Stimulated activated CD4-positive, alpha-beta T cell treated with anti-CD3 and anti-CD28 coated beads, Interleukin-15, amount 100 ng/mL, for 48 hours (primary cell): Measurements from ENCODE around the gene SPSB4.
"Not testable (repeated sequence)": the region's sequence is repeated elsewhere in the genome, so short reads cannot be mapped to it uniquely, and the experiment has no call there.

Experiments used
- DNase-seq, 2 donors: peaks; one replicate each; pipeline ENCODE4 v3.0.0-alpha.2; 2020; ENCODE audit warnings: low read depth in 2 of 2

The SPSB4 gene

DNA sequence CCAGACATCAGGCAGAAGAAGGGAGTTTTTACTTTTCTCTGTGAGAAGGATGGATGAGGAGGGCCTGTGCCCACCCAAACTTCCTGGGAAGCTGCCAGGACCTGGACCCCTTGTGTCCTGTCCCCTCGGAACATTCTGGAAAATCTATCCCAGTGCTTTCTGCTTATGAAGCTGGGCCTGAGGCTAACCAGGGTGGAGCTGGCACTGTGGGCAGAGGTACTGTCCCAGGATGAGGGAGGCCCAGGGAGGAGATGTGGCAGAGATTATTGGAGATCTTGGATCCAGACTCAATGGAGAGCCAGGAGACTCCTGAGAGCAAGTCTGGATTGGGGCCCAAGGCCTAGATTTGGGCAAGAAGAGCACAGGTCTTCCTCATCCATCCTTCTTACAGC is 44.4 kb downstream of the SPSB4 start:
- no peak for DNase-seq

DNA sequence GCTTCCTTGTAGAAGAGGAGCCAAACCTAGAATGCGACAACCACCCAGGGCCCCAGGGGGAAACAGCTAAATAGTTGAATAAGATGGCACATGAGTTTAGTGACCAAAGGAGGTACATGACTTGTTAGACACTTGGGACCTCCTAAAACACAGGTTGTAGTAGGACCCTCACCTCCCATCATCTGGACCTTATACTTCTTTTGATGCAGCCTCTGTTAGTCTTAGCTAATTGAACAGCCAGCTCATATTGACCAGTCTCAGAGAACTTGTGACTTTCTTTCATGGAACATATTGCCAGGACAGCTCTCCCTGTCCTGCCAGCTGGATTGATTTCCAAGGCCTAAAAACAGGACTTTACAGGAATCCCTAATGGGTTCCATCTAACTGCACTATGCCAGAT is 45.0 kb downstream of the SPSB4 start:
- no peak for DNase-seq

DNA sequence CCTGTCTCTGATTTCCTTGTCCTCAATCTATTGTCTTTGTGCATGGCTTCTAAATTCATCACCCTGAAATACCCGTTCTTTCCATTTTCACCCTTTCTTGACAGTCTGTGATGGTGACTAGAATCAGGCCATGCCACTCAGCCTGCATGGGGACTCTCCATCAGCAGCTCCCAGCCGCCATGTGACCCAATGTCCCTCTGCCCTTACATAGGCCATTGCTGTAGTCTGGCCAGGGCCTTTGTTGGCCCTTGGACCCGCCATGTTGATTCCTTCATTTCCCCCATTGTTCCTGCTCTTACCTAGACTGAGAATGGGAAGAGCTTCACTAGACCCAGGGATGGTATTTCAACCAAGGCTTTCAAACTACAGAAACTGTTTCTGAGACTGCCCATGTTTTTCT is 45.8 kb downstream of the SPSB4 start:
- DNase-seq = no peak

DNA sequence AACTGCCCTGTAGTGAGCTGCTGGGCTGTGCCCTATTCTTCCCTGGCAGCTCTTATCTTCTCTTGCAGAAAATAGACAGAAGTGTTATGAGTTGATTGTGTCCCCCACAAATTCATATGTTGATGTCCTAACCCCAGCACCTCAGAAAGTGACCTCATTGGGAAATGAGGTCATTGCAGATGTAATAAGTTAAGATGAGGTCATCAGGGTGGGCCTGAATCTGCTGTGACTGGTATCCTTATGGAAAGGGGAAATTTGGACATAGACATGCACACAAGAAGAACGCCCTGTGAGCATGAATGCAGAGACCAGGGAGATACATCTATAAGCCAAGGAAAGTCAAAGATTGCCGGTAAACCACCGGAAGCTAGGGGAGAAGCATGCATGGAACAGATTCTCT is 49.0 kb downstream of the SPSB4 start:
- DNase-seq = no peak

DNA sequence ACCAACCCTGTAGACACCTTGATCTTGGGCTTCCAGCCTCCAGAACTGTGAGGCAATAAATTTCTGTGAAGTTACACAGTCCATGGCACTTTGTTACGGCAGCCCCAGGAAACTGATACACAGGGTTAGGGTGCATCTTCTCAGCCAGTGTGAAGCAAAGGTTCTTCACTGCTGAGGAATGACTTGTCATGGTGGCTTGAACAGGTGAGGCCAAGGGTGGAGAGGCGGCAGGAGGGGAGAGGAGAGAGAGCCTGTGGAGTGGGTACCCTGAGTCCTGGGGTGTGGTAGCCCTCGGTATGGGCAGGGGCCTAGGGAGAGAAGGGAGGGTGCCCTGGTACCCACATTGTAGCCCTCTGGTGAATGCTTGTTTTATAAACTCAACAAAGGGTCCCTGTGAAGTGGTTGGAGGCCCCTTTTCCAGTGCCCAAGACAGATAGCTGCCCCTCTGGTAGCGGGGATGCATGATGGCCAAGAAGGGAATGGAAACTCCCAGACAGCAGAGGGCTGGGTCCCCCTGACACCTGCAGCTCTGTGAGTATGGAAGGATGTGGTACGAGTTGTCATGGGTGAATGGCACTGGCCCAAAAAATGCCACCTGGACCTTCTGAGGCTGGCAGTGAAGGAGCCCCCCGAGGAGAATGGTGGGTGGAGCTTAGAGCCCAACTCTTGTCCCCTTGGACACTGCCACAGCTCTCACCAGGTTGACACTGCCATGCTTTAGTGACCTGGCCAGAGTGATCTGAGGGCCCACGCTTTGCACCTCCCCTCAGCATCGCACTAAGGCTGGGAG is 49.6 kb downstream of the SPSB4 start:
- DNase-seq = no peak

DNA sequence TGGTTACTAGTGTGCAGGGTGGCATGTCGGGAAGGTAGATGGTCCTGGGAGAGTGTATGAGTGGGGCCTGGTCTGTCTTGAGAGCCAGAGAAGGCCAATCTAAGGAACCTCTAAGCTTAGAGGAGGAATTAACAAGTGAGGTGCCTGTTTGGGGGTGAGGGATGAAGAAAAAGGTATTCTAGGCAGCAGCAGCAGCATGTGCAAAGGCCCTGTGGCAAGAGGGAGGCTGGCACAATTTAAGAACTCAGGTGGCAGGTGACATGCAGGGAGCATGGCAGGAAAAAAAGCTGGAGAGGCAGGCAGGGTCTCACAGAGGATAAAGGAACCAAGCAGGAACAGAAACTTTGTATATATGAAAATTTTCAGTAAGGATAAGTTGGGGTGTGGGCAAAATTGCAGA is 51.2 kb downstream of the SPSB4 start:
- DNase-seq = no peak

DNA sequence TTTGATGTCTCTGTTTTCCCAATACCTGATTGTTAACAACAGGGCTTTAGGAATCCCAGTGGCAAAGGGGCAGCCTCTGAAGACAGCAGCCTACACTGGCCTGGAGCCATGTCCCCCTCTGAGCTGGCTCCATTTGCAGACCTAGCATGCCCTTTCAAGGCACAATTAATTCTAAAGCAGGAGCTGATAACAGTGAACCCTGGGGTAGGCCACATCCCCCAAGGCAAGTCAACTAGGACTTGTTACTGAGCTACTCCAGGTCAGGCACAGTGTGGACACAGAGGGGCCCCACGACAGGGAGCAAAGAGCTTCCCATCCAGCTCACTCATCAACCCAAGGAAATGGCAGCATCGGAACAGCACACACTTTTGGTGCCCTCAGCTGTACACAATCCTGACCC is 51.9 kb downstream of the SPSB4 start:
- DNase-seq = no peak

DNA sequence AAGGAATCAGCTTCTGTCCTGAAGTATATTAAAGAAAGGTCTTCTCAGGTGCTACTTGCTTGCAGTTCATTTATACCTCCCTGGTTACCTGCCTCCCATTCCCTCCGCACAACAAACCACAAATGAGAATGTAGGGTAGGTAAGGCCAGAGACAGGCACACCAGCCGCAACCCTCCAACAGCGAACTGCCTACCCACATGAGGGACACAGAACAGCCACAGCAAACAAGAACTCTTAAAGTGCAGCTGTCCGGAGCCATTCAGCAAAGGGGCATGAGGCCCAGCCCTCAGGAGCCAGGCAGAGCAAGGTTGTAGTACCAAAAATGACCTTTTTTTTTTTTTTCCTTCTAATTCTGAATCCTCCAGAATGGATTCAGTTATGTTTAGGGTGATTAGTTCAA is 52.4 kb downstream of the SPSB4 start:
- DNase-seq = no peak

DNA sequence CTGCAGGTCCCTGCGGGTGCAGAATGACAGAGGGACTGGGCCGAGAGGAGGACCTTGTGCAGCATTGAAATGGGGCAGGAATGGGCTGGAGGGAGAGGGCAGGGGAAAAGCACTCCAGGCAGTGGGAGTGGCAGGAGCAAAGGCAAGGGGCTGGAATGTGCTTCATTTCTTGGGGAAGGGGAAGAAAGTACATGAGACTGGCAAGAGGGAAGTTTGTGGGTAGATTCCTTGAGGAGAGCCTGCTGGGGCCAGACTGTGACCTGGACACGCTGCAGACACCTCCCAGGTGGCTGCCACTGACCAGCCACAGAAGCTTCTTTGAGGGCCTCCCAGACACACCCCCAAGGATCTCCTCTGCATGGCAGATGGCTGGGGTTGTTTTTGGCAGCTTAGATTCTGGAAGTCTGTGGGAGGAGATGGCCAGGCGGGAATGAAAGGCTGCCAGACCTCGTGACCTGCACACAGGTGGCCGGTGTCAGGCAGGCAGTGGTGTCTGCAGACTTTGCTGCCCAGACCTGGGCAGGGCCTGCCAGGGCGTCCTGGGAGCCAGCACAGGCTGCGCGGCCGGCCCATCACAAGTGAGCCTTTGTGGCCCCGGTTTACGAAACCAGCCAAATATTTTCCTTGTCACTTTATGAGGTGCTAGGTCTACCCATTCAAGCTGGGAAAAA is 53.1 kb downstream of the SPSB4 start:
- DNase-seq = no peak

DNA sequence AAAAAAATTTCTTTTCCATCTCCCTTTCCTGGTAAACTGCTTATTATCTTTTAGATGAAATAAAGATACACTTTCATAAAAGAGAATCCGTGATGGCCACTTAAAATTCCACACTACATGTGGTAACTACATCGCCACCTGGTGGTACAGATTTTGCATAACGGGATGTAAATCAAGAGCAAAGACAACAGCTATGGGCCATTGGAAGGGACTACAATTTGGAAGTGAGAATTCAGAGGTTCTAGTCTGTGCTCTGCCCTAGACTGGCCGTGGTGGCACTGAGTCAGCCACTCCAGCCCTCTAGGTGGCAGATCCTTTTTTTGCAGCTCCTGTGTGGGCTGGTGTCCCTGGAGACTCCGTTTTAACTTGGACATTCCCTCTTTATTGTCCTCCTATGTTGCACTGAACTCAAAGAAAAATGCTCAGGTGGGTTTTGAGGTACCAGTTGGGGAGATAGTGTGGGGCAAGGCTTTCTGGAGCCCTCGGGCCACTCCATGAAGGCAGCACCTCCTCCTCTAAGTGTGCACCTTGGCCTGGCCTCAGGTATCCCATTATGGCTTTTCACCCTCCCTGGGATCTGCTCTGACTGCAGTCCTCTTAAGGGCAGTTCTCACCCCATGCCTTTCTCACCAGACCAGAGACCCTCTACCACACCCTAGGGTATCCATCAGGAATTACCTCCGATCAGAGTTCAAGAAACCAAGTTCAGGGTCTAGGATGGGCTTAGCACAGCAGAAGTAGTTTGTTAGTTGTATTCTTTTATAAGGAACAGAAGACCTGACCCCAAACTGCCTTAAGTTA is 54.9 kb downstream of the SPSB4 start:
- DNase-seq = peak; percentile 26 to 62

DNA sequence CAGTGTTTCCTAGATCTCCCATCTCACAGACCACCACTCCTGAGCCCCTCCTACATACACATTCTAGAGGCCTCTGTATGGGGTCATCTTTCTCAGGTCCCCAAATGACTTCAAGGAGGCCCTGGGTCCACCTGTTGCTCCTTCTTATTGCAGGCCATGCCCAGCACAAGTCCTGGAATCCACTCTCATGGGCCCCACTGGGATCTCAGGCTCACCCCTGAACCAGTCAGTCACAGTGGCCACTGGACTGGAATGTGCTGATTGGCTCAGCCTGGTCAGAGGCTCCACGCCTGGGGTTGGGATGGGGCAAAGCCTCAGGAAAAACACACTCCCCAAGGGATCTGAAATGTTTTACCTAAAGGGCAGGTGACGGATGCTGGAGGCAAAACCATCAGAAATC is 55.7 kb downstream of the SPSB4 start:
- no peak for DNase-seq

DNA sequence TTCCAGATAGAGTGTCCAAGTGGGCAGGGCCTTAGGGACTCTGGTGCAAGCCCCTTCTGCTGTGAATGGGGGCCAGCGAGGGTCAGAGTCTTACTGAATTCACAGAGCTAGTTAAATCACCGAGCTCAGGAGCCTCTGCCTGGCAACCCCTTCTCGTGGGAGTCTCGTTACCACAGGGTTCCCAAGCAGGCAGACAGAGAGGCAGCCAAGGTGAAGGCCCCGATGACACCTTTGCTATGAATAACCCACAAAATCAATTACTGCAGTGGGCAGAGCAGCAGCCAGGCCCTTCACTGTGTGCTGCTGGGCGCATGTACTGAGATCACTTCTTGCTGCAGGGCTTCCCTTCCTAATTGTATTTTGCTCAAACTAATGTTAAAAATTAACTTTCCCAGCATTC is 56.9 kb downstream of the SPSB4 start:
- DNase-seq = no peak

DNA sequence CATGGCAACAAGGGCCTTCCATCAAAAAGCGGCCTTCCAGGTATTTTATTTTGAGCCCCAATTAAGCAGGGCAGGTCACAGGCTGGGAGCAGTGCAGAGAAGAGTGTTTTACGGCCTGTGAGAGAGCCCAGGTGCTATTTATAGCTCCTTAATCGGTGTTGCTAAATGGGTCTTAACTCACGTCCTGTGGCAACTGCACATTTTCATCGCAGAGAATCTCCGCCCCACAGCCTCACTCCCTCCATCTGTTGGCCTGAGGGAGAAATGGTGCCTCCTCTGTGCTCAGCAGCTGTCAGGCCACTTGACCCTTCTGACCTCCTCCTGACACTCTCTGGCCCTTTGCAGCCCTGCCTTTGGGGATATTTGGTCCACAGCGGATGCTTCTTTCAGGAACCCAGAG is 58.6 kb downstream of the SPSB4 start:
- no peak for DNase-seq

DNA sequence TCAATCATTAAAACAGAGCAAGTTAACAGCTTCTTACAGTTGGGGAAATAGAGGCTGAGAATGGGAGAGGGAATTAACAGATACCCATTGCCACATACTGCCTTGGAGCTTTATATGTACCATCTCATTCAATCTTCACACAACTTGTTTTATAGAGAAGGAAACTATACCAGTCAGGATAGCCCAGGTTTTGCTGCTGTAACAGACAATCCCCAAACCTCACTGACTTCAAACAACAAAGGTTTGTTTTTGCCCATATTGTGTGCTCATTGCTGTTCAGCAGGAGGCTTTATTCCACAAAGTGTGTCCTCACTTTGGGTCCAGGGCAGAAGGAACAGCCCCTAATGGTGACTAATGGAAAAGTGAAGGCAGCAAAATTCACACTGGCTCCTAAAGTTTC is 59.2 kb downstream of the SPSB4 start:
- no peak for DNase-seq

DNA sequence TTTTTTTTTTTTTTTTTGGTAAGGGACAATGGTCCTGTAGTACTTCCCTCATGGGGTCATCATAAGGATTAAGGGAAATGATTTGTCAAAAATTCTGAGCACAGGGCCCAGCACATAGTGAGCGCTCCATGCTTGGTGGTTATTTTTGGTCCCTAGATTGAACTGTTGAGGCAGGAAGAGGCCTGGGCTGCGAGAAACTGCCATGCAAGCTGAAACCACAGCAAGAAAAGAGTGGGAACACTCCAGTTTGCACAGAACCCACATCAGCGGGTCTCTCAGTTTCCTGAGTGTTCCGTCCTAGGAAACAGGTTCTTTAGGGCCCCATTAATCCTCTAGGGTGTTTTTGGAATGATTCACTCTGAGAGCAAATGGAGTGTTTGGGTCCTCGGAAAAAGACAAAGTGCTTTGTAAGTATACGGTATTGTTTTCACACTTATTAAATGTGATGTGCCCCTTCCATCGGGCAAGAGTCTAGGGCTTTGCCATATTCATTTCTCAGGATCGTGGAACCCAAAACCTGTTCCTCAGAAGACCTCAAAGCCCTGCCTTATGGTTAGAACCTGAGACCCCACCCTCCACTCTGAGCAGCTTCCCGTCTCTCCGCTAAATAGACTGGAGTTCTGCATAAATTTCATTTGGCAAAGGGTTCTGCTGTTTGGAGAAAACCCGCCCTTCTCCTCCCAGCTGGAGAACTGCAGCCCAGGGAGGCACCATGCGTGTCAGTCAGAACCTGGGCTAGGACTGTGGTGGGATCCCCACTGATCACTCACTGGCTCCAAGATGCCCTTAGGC is 60.4 kb downstream of the SPSB4 start:
- no peak for DNase-seq

DNA sequence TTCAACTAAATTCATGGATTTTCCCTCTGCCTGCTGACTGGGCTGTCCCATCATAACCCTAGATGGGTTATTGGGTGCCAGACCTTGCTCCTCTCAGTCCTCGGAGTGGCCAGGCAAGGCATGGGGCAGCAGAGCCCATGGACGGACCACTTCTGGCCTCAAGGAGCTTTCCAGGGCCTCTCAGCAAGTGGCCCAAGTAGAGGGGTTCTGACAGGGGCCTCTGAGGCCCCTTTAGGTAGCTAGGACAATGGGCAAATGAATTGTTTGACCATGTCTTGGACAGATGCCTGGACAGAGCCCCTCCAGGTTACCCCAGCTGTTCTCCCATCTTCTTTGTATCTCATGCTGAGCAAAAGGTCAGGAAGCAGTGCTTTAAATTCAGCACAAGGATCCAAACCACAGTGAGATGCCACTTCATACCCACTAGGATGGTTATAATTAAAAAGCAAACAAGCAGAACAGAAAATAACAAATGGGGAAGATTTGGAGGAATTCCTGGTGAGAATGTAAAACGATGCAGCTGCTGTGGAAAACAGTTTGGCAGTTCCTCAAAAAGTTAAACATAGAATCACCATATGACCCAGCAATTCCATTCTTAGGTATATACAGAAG is 61.6 kb downstream of the SPSB4 start:
- no peak for DNase-seq

DNA sequence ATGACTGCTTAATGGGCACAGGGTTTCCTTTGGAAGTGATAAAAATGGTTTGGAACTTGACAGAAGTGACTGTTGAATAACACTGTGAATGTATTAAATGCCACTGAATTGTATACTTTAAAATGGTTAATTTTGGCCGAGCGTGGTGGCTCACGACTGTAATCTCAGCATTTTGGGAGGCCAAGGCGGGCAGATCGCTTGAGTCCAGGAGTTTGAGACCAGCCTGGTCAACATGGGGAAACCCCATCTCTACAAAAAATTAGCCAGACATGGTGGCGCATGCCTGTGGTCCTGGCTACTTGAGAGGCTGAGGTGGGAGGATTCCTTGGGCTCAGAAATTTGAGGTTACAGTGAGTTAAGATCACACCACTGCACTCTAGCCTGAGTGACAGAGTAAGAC is 62.5 kb downstream of the SPSB4 start:
- DNase-seq = not testable (repeated sequence)

DNA sequence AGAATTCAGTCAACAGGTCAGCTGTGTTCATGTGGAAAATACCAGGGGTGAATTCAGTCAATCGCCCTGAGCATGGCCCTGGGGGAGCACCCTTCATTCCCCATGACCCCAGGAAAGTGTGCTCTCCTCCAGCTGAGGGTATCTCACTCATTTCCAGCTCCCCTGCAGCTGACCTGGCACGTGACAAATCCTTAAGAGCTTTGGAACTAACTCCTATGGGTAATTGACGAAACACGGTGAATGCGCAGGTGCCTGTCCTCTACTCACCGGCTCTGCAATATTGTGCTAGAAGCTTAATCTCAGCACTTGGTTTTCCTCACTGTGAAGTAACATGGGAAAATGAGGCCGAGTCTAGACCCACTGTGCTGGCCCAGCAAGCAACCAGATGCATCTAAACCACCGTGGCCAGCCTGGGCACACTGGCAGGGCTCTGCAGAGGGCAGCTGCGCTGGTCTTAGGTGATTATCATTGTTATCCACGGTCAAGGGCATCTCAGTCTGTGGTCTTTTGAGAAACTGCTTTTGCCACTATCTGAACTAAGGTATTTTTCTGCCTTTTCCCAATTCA is 63.1 kb downstream of the SPSB4 start:
- DNase-seq = no peak

DNA sequence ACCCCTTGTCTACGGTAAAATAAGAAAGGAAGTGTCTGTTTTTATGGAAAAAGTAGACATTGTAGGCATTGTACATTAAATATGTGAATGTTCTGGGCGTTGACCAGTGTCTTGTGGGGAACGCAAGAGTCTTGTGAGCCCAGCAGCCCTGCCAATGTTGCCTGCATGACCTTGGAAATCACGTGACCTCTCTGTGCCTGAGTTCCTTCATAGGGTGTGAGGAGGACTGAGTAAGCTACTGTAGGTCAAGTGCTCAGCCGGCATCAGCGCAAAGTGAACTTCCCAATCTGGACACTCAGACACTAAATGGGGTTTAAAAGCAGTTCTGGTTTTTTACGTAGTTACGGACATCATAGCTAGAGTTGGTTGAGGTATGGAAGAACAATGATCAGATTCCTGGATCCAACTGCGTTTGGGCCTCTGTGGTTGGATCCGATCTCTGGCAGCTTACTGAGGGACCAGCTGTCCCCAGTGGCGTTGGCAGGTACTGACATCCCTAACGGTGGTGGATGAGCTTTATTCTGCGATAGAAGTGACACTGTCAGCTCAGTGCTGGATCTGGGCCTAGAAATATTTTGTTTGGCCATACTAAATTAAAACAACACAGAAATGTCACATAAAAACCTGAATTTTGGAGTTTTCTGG is 63.8 kb downstream of the SPSB4 start:
- DNase-seq = no peak

DNA sequence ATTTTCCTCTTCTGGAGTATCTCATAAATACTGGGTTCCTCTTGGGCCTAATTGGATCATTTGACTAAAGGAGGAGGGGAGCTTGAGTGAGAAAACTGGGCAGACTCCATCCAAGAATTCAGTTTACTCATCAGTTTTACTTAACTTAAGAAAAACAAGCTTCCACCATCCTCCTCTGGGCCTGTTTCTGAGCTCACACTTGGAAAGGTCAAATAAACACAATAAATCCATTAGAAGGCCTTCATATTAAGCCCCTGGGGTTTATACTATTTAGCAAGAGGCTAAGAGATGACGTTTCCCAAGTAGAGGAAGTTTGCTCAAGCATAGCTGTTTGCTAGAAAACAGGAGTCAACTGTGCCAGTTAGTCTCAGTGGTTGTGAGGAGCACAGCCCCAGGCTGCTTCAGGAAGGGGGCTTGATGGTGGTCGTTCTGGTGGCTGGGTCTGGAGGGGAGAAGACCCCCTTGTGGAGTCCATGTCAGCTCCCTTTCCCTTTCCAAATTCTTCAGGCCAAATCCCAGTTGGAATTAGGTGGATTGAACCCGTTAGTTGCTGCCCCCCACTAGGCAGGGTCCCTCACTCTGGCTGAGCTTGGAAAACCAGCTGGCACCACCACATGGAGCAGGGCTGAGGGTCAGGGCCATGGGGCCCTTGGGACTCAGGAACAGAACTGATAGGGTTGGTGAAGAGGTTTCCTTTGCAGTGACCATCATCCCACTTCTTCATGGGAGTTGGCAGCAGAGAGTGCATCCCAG is 64.8 kb downstream of the SPSB4 start:
- DNase-seq = no peak
